Panc1 (cell line): Measurements from ENCODE around the gene MALSU1. TPM values are rescaled to one million over a fixed set of nuclear protein-coding genes. Genes with fewer than 3 reads are reported as not detected.

Source experiments
- ATAC-seq: fragments of 200-7000 bp; cut with Tn5 transposase; 2 replicates; pipeline ENCODE4 v1.9.1; 2020; ENCODE audit warnings: mild to moderate bottlenecking, moderate library complexity
- BruUV-seq: library from RNA; stranded (reverse); fragments of 400-500 nt; replicated peaks from 2 replicates; lab custom pipeline; 2021; lab: Mats Ljungman, UMichigan
- CTCF ChIA-PET: fragments of 300-600 bp; sonication (Branson Sonifier 250); formaldehyde crosslinking; loops from one replicate; lab custom pipeline; 2022; ENCODE audit warnings: antibody characterized with exemption; lab: Charles Lee
- POLR2A ChIA-PET: fragments of 300-600 bp; sonication (Branson Sonifier 250); formaldehyde crosslinking; loops from one replicate; lab custom pipeline; 2022; ENCODE audit warnings: antibody characterized with exemption; lab: Charles Lee
- DNase-seq: peaks from one replicate; pipeline ENCODE4 v3.0.0-alpha.2; 2010; ENCODE audit warnings: low read depth, low spot score
- H3K27ac ChIP-seq: 2 replicates; pipeline ENCODE4 v1.5.1; 2011; ENCODE audit warnings: mild to moderate bottlenecking, low read length, inconsistent platforms
- H3K27me3 ChIP-seq: fragments of 200-500 bp; sonication (Bioruptor generic); 2 replicates; pipeline ENCODE4 v1.6.0; 2014; ENCODE audit warnings: low read length, inconsistent platforms; ENCODE audit not compliant: control insufficient read depth, insufficient read depth
- H3K36me3 ChIP-seq: fragments of 200-500 bp; sonication (Bioruptor generic); 2 replicates; pipeline ENCODE4 v1.5.1; 2014; ENCODE audit warnings: inconsistent platforms, mild to moderate bottlenecking, low read length, moderate library complexity; ENCODE audit not compliant: control insufficient read depth, insufficient read depth
- H3K4me1 ChIP-seq: 2 replicates; pipeline ENCODE4 v1.5.1; 2011; ENCODE audit warnings: inconsistent platforms, mild to moderate bottlenecking, low read length, moderate library complexity; ENCODE audit not compliant: control insufficient read depth, insufficient read depth
- H3K4me3 ChIP-seq, 2 experiments: 2 replicates each; pipeline ENCODE4 v1.5.1; 2011 to 2012; ENCODE audit warnings: low read depth in 2 of 2, low read length in 2 of 2, mild to moderate bottlenecking in 2 of 2, inconsistent platforms in 1 of 2, moderate library complexity in 1 of 2
- H3K9me3 ChIP-seq: fragments of 200-500 bp; sonication (Bioruptor generic); 2 replicates; pipeline ENCODE4 v1.5.1; 2014; ENCODE audit warnings: low read depth, mild to moderate bottlenecking, inconsistent platforms, low read length, moderate library complexity; ENCODE audit not compliant: control insufficient read depth, insufficient read depth
- POLR2AphosphoS5 ChIP-seq: IDR thresholded peaks from 2 replicates; pipeline ENCODE4 v1.6.1; 2012; ENCODE audit warnings: mild to moderate bottlenecking, low read depth, low read length, moderate library complexity
- SIN3A ChIP-seq: IDR thresholded peaks from 2 replicates; pipeline ENCODE4 v1.6.1; 2012; ENCODE audit warnings: low read depth, mild to moderate bottlenecking, low read length, moderate library complexity, borderline replicate concordance; ENCODE audit not compliant: insufficient read depth
- TCF7L2 ChIP-seq: IDR thresholded peaks from 2 replicates; pipeline ENCODE4 v1.6.1; 2011; ENCODE audit warnings: mild to moderate bottlenecking, low read depth, low read length, inconsistent platforms
- in situ Hi-C: cut with HindIII; loops from 2 replicates; pipeline ENCODE4 v1.10.0; 2016; ENCODE audit warnings: low sequenced_read_pairs, low pct_unique_long_range_greater_than_20kb
- intact Hi-C: fragments of 100-400 bp; cut with micrococcal nuclease; formaldehyde crosslinking; loops from one replicate; pipeline ENCODE4 v1.10.0; 2022; ENCODE audit not compliant: unreplicated experiment
- total RNA-seq: library from RNA; stranded (reverse); gene quantifications from one replicate; pipeline ENCODE4 v1.2.1, GENCODE V29; 2021; ENCODE audit not compliant: unreplicated experiment
- TF ChIP-seq, protein P1 (sequence below): fragments of 450-650 bp; IDR thresholded peaks from 2 replicates; pipeline ENCODE4 v1.5.1; 2017; ENCODE audit warnings: mild to moderate bottlenecking
- TF ChIP-seq, protein P2 (sequence below), 2 experiments: IDR thresholded peaks; 2 replicates each; pipeline ENCODE4 v1.6.1; 2011 to 2012; ENCODE audit warnings: low read depth in 2 of 2, control low read depth in 1 of 2, low read length in 1 of 2, mild to moderate bottlenecking in 1 of 2, moderate library complexity in 1 of 2; ENCODE audit not compliant: insufficient read depth in 1 of 2

The MALSU1 gene
- total RNA-seq, 1 experiment from 2014 or later = 111 TPM

DNA sequence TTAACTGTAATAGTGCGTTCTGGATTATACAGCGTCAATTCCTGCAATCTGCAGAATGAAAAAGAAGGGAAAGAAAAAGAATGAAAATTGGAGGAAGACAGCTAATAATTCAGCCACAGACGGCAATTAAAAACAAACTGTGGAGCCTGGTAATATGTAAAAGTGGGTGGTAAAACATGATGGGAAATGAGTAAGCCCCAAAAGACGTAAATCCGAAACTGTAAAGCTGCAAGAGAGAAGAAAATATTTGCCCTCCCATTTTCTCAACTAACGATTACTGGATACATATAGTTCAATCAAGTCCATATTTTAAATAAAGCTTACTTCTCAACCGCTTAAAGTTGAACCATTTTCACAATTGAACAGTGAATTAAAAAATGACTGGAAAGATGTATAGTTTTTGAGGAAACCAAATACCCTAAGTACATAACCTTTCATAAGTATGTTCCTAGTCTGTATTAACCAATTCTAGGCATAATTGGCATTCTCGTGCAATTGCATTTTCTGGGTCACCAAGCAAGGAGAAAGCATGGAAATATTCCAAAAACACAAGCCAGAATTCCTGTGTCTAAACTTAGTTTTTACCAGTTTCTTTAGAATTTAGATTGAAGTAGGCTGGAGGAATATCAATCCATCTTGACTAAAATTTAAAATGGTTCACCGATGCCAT lies 44.8 kb downstream of the MALSU1 start:
- in situ Hi-C loops = no loop called here

DNA sequence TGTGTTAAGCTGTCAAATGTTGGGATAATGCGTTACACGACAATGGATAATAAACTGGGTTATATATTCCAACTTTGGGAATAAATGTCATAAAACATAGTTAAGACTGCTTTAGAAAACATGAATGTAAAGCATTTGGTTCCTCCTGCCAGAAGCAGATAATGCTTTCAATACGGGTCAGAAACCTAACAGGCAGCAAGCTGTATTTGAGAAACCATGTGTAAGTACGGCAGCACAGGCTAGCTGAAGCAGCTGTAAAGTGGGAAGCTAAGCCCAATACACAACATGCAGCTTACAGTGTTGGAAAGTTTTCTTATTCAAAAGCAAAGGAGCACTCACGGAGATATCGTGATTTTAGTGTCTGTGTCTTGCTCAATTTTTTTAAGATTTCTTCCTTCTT lies 46.5 kb downstream of the MALSU1 start:
- peaks cover 49% of the 10 kb centered on the region for H3K4me1 ChIP-seq
- BruUV-seq = TSS peak; percentile 11
- ChIA-PET CTCF (no interaction called here), POLR2A (no interaction called here)
- TF ChIP-seq TCF7L2 (no peak), SIN3A (no peak)
- TF ChIP-seq, protein P1, sequence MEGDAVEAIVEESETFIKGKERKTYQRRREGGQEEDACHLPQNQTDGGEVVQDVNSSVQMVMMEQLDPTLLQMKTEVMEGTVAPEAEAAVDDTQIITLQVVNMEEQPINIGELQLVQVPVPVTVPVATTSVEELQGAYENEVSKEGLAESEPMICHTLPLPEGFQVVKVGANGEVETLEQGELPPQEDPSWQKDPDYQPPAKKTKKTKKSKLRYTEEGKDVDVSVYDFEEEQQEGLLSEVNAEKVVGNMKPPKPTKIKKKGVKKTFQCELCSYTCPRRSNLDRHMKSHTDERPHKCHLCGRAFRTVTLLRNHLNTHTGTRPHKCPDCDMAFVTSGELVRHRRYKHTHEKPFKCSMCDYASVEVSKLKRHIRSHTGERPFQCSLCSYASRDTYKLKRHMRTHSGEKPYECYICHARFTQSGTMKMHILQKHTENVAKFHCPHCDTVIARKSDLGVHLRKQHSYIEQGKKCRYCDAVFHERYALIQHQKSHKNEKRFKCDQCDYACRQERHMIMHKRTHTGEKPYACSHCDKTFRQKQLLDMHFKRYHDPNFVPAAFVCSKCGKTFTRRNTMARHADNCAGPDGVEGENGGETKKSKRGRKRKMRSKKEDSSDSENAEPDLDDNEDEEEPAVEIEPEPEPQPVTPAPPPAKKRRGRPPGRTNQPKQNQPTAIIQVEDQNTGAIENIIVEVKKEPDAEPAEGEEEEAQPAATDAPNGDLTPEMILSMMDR = no peak
- H3K36me3 ChIP-seq = peaks cover 34% of the 10 kb centered on the region
- H3K27ac ChIP-seq = peak overlapping the region; percentile 0
- intact Hi-C loops (no loop called here), in situ Hi-C loops (no loop called here)
- no peak overlapping the region for H3K4me3 ChIP-seq
- ATAC-seq (no peak), DNase-seq (no peak)
- no peaks in the 10 kb centered on the region for H3K27me3 ChIP-seq
- H3K9me3 ChIP-seq = no peaks in the 10 kb centered on the region

More for the DNA sequence above, 44.8 kb downstream of the MALSU1 start:
- peaks cover 42% of the 10 kb centered on the region for H3K36me3 ChIP-seq
- H3K4me1 ChIP-seq = peaks cover 44% of the 10 kb centered on the region
- POLR2A ChIA-PET = no interaction called here
- H3K9me3 ChIP-seq = no peaks in the 10 kb centered on the region
- CTCF ChIA-PET = no interaction called here
- no TSS peak for BruUV-seq
- no peak for DNase-seq
- H3K27me3 ChIP-seq = no peaks in the 10 kb centered on the region
- intact Hi-C loops = no loop called here
- no peak overlapping the region for H3K4me3 ChIP-seq
- TF ChIP-seq, protein P1 = no peak
- TF ChIP-seq TCF7L2 (no peak), POLR2AphosphoS5 (no peak), SIN3A (no peak)
- TF ChIP-seq, protein P2, sequence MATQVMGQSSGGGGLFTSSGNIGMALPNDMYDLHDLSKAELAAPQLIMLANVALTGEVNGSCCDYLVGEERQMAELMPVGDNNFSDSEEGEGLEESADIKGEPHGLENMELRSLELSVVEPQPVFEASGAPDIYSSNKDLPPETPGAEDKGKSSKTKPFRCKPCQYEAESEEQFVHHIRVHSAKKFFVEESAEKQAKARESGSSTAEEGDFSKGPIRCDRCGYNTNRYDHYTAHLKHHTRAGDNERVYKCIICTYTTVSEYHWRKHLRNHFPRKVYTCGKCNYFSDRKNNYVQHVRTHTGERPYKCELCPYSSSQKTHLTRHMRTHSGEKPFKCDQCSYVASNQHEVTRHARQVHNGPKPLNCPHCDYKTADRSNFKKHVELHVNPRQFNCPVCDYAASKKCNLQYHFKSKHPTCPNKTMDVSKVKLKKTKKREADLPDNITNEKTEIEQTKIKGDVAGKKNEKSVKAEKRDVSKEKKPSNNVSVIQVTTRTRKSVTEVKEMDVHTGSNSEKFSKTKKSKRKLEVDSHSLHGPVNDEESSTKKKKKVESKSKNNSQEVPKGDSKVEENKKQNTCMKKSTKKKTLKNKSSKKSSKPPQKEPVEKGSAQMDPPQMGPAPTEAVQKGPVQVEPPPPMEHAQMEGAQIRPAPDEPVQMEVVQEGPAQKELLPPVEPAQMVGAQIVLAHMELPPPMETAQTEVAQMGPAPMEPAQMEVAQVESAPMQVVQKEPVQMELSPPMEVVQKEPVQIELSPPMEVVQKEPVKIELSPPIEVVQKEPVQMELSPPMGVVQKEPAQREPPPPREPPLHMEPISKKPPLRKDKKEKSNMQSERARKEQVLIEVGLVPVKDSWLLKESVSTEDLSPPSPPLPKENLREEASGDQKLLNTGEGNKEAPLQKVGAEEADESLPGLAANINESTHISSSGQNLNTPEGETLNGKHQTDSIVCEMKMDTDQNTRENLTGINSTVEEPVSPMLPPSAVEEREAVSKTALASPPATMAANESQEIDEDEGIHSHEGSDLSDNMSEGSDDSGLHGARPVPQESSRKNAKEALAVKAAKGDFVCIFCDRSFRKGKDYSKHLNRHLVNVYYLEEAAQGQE (IDR thresholded peaks at IDR 0.05; ENCODE audit: insufficient read depth in 1 of 2, low read depth in 2 of 2, low read length in 1 of 2) = no peak
- ATAC-seq = no peak
- H3K27ac ChIP-seq = 0 out of 2 replicates have a peak overlapping the region, but pooled peaks have one; percentile 5
